HPDE6-E6E7 (cell line): Measurements from ENCODE around the gene GJD3.
"Not testable (repeated sequence)": the region's sequence is repeated elsewhere in the genome, so short reads cannot be mapped to it uniquely, and the experiment has no call there.

Experiments used
- DNase-seq: peaks from one replicate; pipeline ENCODE4 v3.0.0; 2011; ENCODE audit warnings: missing footprints; ENCODE audit errors: extremely low spot score

GJD3 gene

GRCh38 chr17:40364121-40364861, at the start of gene GJD3:
Gene GJD3, minus strand, starts transcription at chr17:40364737. Its CDS starts 922 bp downstream, at chr17:40363815.
- no peak for DNase-seq

GRCh38 chr17:40414312-40414711, 49.8 kb upstream of the GJD3 start:
- not testable (repeated sequence) for DNase-seq

GRCh38 chr17:40412880-40413279, 48.3 kb upstream of the GJD3 start:
- DNase-seq = no peak

GRCh38 chr17:40411821-40412220, 47.3 kb upstream of the GJD3 start:
- DNase-seq = no peak

- DNase-seq = no peak
Observed at GRCh38 chr17:40410082-40410481, 45.5 kb upstream of the GJD3 start.

GRCh38 chr17:40409540-40409939, 45.0 kb upstream of the GJD3 start:
- DNase-seq = not testable (repeated sequence)

GRCh38 chr17:40407460-40407859, 42.9 kb upstream of the GJD3 start:
- DNase-seq = no peak

- DNase-seq = no peak
Observed at GRCh38 chr17:40404003-40404402, 39.5 kb upstream of the GJD3 start.

GRCh38 chr17:40402668-40403067, 38.1 kb upstream of the GJD3 start:
- no peak for DNase-seq

- no peak for DNase-seq
Observed at GRCh38 chr17:40399185-40399584, 34.6 kb upstream of the GJD3 start.

- DNase-seq = not testable (repeated sequence)
Observed at GRCh38 chr17:40386555-40386954, 22.0 kb upstream of the GJD3 start.

GRCh38 chr17:40382251-40382650, 17.7 kb upstream of the GJD3 start:
- DNase-seq = no peak

- DNase-seq = no peak
Observed at GRCh38 chr17:40378966-40379365, 14.4 kb upstream of the GJD3 start.

GRCh38 chr17:40377832-40378231, 13.3 kb upstream of the GJD3 start:
- no peak for DNase-seq

- DNase-seq = not testable (repeated sequence)
Observed at GRCh38 chr17:40376541-40376940, 12.0 kb upstream of the GJD3 start.

GRCh38 chr17:40375786-40376185, 11.2 kb upstream of the GJD3 start:
- DNase-seq = not testable (repeated sequence)

GRCh38 chr17:40374821-40375498, 10.4 kb upstream of the GJD3 start:
- DNase-seq = no peak

GRCh38 chr17:40373999-40374398, 9.5 kb upstream of the GJD3 start:
- DNase-seq = no peak

GRCh38 chr17:40373324-40373723, 8.8 kb upstream of the GJD3 start:
- no peak for DNase-seq

GRCh38 chr17:40372644-40373043, 8.1 kb upstream of the GJD3 start:
- DNase-seq = not testable (repeated sequence)

- no peak for DNase-seq
Observed at GRCh38 chr17:40372031-40372430, 7.5 kb upstream of the GJD3 start.

- no peak for DNase-seq
Observed at GRCh38 chr17:40371261-40371929, 6.9 kb upstream of the GJD3 start.

GRCh38 chr17:40369923-40370322, 5.4 kb upstream of the GJD3 start:
- no peak for DNase-seq
